GM12878 (cell line): ENCODE data around the gene PLGRKT. TPM values are rescaled to one million over a fixed set of nuclear protein-coding genes. Genes with fewer than 3 reads are reported as not detected.
"Not testable (repeated sequence)": the region's sequence is repeated elsewhere in the genome, so short reads cannot be mapped to it uniquely, and the experiment has no call there.

Experiments used
- ATAC-seq: fragments of 200-7000 bp; cut with Tn5 transposase; 3 replicates; pipeline ENCODE4 v1.9.1; 2020; ENCODE audit warnings: mild to moderate bottlenecking, moderate library complexity
- BruUV-seq: library from RNA; stranded (reverse); fragments of 400-500 nt; replicated peaks from 2 replicates; lab custom pipeline; 2021; lab: Mats Ljungman, UMichigan
- CTCF ChIA-PET: fragments of 300-600 bp; sonication (Branson Sonifier 250); formaldehyde crosslinking; extraction: SDS; loops from one replicate; lab custom pipeline; 2021; ENCODE audit warnings: inconsistent platforms; lab: Yijun Ruan, JAX
- POLR2A ChIA-PET: fragments of 350-600 bp; formaldehyde crosslinking; extraction: SDS; loops from one replicate; lab custom pipeline; 2021; ENCODE audit warnings: inconsistent platforms; lab: Charles Lee
- RAD21 ChIA-PET: fragments of 300-600 bp; sonication (Branson Sonifier 250); formaldehyde crosslinking; loops from one replicate; lab custom pipeline; 2023; ENCODE audit warnings: antibody characterized with exemption; ENCODE audit not compliant: unreplicated experiment; lab: Charles Lee
- SMC1A ChIA-PET: fragments of 300-600 bp; sonication (Branson Sonifier 250); formaldehyde crosslinking; loops from one replicate; lab custom pipeline; 2023; ENCODE audit not compliant: unreplicated experiment, uncharacterized antibody; lab: Charles Lee
- DNase-seq: peaks from one replicate; pipeline ENCODE4 v3.0.0-alpha.2; 2011; ENCODE audit warnings: low read depth, low spot score
- FAIRE-seq: peaks from 3 replicates; lab custom pipeline; 2011; peaks lifted over from hg19 to GRCh38; lab: Jason Lieb, UNC
- H2AFZ ChIP-seq: 2 replicates; pipeline ENCODE4 v1.6.0; 2011; ENCODE audit warnings: low read depth, low read length, control low read depth; ENCODE audit not compliant: control insufficient read depth
- H3K27ac ChIP-seq: 2 replicates; pipeline ENCODE4 v1.5.1; 2011; ENCODE audit warnings: control low read depth; ENCODE audit not compliant: control insufficient read depth, insufficient read depth
- H3K27me3 ChIP-seq, 2 experiments: replicated peaks in 1 of 2; 2 replicates each; pipeline versions ENCODE4 v1.6.0 to v1.6.1; 2011; ENCODE audit warnings: low read length in 1 of 2; ENCODE audit not compliant: control insufficient read depth in 2 of 2, insufficient read depth in 2 of 2
- H3K36me3 ChIP-seq, 2 experiments: 2 replicates each; pipeline ENCODE4 v1.5.1; 2011; ENCODE audit warnings: low read length in 1 of 2; ENCODE audit not compliant: control insufficient read depth in 2 of 2, insufficient read depth in 2 of 2
- H3K4me1 ChIP-seq: 2 replicates; pipeline ENCODE4 v1.6.1; 2011; ENCODE audit warnings: mild to moderate bottlenecking, low read length, moderate library complexity, mixed read lengths; ENCODE audit not compliant: control insufficient read depth, insufficient read depth
- H3K4me2 ChIP-seq: 2 replicates; pipeline ENCODE4 v1.6.0; 2011; ENCODE audit warnings: control low read depth; ENCODE audit not compliant: control insufficient read depth, insufficient read depth
- H3K4me3 ChIP-seq: fragments of 200-600 bp; sonication (generic); 2 replicates; pipeline ENCODE4 v1.5.1; 2016
- H3K79me2 ChIP-seq: 2 replicates; pipeline ENCODE4 v1.6.0; 2011; ENCODE audit warnings: low read length; ENCODE audit not compliant: control insufficient read depth, insufficient read depth
- H3K9ac ChIP-seq: 2 replicates; pipeline ENCODE4 v1.8.0; 2011; ENCODE audit warnings: low read length, control low read depth, mixed read lengths; ENCODE audit not compliant: control insufficient read depth, insufficient read depth
- H3K9me3 ChIP-seq: replicated peaks from 3 replicates; pipeline ENCODE4 v1.5.1; 2011; ENCODE audit warnings: mild to moderate bottlenecking, low read length; ENCODE audit not compliant: control insufficient read depth, insufficient read depth
- H4K20me1 ChIP-seq: 2 replicates; pipeline ENCODE4 v1.6.0; 2011; ENCODE audit not compliant: control insufficient read depth, insufficient read depth
- WGBS: methylation state at CpG from one replicate; pipeline ENCODE4 v1.1.6; 2016; ENCODE audit warnings: low lambda C conversion rate; ENCODE audit not compliant: insufficient replicate concordance, insufficient coverage; ENCODE audit errors: missing lambda C conversion rate; 5-methylcytosine and 5-hydroxymethylcytosine counted together
- in situ Hi-C: fragments of 300-500 bp; cut with MboI; formaldehyde crosslinking; loops from 9 replicates; pipeline ENCODE4 v1.14.3; 2018; ENCODE audit warnings: mixed read lengths
- intact Hi-C: fragments of 100-400 bp; cut with micrococcal nuclease; formaldehyde crosslinking; loops from one replicate; pipeline ENCODE4 v1.14.2; 2022; ENCODE audit not compliant: unreplicated experiment
- polyA plus RNA-seq, 11 experiments: library from polyadenylated mRNA; depleted of rRNA in 4 of 11; unstranded in 6 of 11; stranded (reverse) in 5 of 11; fragments of >200 nt; fragmentation: Nextera tagmentation in 4 of 11; fragmentation: Illumina TruSeq in 1 of 11; extraction: Ambion mirVana in 4 of 11; extraction: Trizol in 1 of 11; gene quantifications; 1 replicate in 1 of 11; 2 replicates in 10 of 11; pipeline versions ENCODE4 v1.2.1 to v1.2.3, GENCODE V29; 2011 to 2016; ENCODE audit warnings: inconsistent platforms in 2 of 11, missing spikeins in 2 of 11, low read depth in 1 of 11
- total RNA-seq, 4 experiments: library from RNA; depleted of rRNA in 3 of 4; stranded (reverse); fragments of >200 nt in 3 of 4; fragmentation: Illumina TruSeq in 1 of 4; extraction: Trizol in 1 of 4; gene quantifications; 2 replicates each; pipeline versions ENCODE4 v1.2.1 to v1.2.3, GENCODE V29; 2013 to 2021

Gene PLGRKT
- total and polyA plus RNA-seq, 10 of the 15 experiments (the other 5 are each of a cell fraction or from before 2014, with no cell fraction given): 25.2 to 72.3 (median 38.4) TPM

DNA sequence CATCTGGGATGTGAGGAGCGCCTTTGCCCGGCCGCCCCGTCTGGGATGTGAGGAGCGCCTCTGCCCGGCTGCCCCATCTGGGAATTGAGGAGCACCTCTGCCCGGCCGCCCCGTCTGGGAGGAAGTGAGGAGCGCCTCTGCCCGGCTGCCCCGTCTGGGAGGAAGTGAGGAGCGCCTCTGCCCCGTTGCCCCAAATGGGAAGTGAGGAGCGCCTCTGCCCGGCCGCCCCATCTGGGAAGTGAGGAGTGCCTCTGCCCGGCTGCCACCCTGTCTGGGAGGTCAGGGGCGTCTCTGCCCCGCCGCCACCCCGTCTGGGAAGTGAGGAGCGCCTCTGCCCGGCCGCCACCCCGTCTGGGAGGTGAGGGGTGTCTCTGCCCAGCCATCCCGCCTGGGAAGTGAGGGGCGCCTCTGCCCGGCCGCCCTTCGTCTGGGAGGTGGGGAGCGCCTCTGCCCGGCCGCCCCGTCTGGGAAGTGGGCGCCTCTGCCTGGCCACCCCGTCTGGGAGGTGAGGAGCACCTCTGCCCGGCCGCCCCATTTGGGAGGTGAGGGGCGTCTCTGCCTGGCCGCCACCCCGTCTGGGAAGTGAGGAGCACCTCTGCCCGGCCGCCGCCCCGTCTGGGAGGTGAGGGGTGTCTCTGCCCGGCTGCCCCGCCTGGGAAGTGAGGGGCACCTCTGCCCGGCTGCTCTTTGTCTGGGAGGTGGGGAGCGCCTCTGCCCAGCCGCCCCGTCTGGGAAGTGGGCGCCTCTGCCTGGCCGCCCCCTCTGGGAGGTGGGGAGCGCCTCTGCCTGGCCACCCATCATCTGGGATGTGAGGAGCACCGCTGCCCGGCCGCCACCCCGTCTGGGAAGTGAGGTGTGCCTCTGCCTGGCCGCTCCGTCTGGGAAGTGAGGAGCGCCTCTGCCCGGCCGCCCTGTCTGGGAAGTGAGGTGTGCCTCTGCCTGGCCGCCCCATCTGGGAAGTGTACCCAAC is 3.6 kb downstream of the PLGRKT start:
- BruUV-seq, H2AFZ ChIP-seq, CTCF ChIA-PET, intact Hi-C loops, SMC1A ChIA-PET, H3K4me1 ChIP-seq, POLR2A ChIA-PET, RAD21 ChIA-PET, H3K27ac ChIP-seq, H3K4me2 ChIP-seq, H3K27me3 ChIP-seq, in situ Hi-C loops, DNase-seq, H4K20me1 ChIP-seq, H3K9ac ChIP-seq, H3K36me3 ChIP-seq, FAIRE-seq, H3K9me3 ChIP-seq, ATAC-seq, H3K4me3 ChIP-seq: not testable (repeated sequence)
- H3K79me2 ChIP-seq: peaks cover 14% of the 10 kb centered on the region
- WGBS: 98% methylated on average over 61 of the region's 65 CpGs

DNA sequence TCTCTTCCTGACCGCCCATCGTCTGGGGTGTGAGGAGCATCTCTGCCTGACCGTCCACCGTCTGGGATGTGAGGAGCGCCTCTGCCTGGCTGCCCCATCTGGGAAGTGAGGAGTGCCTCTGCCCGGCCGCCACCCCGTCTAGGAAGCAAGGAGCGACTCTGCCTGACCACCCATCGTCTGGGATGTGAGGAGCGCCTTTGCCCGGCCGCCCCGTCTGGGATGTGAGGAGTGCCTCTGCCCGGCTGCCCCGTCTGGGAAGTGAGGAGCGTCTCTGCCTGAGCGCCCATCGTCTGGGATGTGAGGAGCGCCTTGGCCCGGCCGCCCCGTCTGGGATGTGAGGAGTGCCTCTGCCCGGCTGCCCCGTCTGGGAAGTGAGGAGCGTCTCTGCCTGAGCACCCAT is 4.4 kb downstream of the PLGRKT start:
- in situ Hi-C loops, BruUV-seq: not testable (repeated sequence)

DNA sequence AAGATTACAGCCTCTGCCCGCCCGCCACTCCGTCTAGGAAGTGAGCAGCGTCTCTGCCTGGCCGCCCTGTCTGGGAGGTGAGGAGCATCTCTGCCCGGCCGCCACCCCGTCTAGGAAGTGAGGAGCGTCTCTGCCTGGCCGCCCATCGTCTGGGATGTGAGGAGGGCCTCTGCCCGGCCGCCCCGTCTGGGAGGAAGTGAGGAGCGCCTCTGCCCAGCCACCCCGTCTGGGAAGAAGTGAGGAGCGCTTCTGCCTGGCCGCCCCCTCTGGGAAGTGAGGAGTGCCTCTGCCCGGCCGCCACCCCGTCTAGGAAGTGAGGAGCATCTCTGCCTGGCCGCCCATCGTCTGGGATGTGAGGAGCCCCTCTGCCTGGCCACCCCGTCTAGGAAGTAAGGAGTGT is 4.8 kb downstream of the PLGRKT start:
- H3K27me3 ChIP-seq, FAIRE-seq, H3K9ac ChIP-seq, DNase-seq, H4K20me1 ChIP-seq, H3K4me2 ChIP-seq, POLR2A ChIA-PET, H3K79me2 ChIP-seq, RAD21 ChIA-PET, H2AFZ ChIP-seq, SMC1A ChIA-PET, H3K4me3 ChIP-seq, H3K9me3 ChIP-seq, in situ Hi-C loops, H3K36me3 ChIP-seq, H3K27ac ChIP-seq, intact Hi-C loops, ATAC-seq, BruUV-seq, H3K4me1 ChIP-seq, CTCF ChIA-PET: not testable (repeated sequence)
- WGBS: 96% methylated on average over 18 of the region's 24 CpGs

More for the DNA sequence above, 4.4 kb downstream of the PLGRKT start:
- H3K79me2 ChIP-seq: peaks cover 11% of the 10 kb centered on the region
- H3K4me1 ChIP-seq, CTCF ChIA-PET, H3K4me2 ChIP-seq, H3K9me3 ChIP-seq, RAD21 ChIA-PET, SMC1A ChIA-PET, DNase-seq, POLR2A ChIA-PET, H3K27ac ChIP-seq, intact Hi-C loops, H2AFZ ChIP-seq, ATAC-seq, H3K27me3 ChIP-seq, H3K9ac ChIP-seq, H3K36me3 ChIP-seq, FAIRE-seq, H4K20me1 ChIP-seq, H3K4me3 ChIP-seq: not testable (repeated sequence)
- WGBS: 94% methylated on average over 26 of the region's 26 CpGs
